ENCODE data around the gene PDE4D. TPM values are rescaled to one million over a fixed set of nuclear protein-coding genes. Genes with fewer than 3 reads are reported as not detected.

Gene PDE4D
- total and polyA plus RNA-seq, 10 of the 15 experiments (the other 5 are each of a cell fraction or from before 2014, with no cell fraction given): 0.87 to 4.1 (median 2.2) TPM

DNA sequence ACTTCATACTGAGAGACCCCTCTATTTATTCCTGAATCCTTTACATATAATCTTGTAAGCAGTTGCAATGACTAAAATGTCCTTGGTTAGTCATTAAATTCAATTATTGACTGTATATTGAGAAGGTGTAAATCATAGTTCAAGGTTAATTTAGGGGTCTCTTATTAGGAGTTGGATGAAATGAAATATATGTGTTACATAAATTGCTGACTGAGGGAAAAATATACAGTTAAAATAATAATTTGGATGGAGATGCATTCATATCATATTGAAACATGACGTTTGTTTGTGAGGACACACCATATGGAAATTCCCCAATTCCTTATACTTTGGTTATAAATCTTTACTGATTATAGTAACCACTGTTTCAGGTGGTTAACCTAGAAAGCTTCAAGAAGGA lies 430.6 kb downstream of the PDE4D start (continued):
- no peak for TF ChIP-seq LARP7 (IDR thresholded peaks at IDR 0.05)
- no peak for TF ChIP-seq SMARCA5 (IDR thresholded peaks at IDR 0.05)
- no peak for TF ChIP-seq MXI1 (IDR thresholded peaks at IDR 0.05; ENCODE audit: low read depth, low read length)

DNA sequence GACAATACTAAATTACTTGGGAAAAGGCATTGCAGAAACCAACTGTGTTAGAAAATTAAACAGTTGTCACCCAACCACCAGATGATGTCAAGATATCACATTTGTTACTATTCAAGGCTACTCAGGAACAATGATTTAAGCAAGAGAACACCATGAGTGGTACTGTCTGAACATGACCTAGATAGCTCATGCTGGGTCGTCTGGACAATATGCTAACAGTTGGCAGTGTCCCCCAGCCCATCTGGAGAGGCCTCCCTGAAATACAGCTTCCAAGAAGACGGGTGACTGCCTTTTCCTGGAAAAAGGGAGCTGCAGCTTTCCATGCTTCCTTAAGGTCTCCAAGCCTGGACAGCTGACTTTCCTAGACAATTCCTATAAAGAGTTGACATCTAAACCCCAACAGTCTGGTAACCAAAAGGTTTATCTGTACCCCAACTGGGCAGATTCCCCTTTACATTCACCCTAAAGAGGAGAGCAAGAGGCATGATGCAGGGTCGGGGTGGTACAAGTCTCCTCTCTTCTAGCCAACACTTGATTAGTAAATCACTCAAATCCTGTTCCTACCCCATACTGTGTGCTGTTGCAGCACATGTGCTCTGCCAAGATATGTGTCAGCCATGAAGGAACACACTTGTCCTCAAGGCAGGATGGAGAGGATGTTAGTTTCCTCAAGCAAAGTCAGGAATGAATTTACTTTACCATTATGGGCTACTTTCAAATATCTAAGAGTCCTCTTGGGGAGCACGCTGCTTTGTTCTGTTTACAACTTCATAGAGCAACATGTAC lies 433.0 kb downstream of the PDE4D start:
- Histone ChIP-seq H3K4me2 (ENCODE audit: control insufficient read depth, insufficient read depth) (no peak overlapping the region), H3K4me1 (ENCODE audit: control insufficient read depth, insufficient read depth, low read length) (no peaks in the 10 kb centered on the region), H3K36me3 (ENCODE audit: control insufficient read depth in 2 of 2, insufficient read depth in 2 of 2, low read length in 1 of 2) (no peaks in the 10 kb centered on the region), H3K9ac (ENCODE audit: control insufficient read depth, insufficient read depth, low read length) (no peak overlapping the region), H3K4me3 (no peak overlapping the region), H3K79me2 (ENCODE audit: control insufficient read depth, insufficient read depth, low read length) (no peaks in the 10 kb centered on the region), H3K9me3 (replicated peaks; ENCODE audit: control insufficient read depth, insufficient read depth, low read length) (no peaks in the 10 kb centered on the region), H3K27me3 (replicated peaks in 1 of 2; ENCODE audit: control insufficient read depth in 2 of 2, insufficient read depth in 2 of 2, low read length in 1 of 2) (no peaks in the 10 kb centered on the region), H4K20me1 (ENCODE audit: control insufficient read depth, insufficient read depth) (no peaks in the 10 kb centered on the region), H2AFZ (ENCODE audit: control insufficient read depth, low read depth, low read length) (no peak overlapping the region), H3K27ac (ENCODE audit: control insufficient read depth, insufficient read depth) (no peak overlapping the region)
- ATAC-seq: no peak
- 10% methylated on average over 4 of the region's 4 CpGs for WGBS (ENCODE audit: insufficient coverage, insufficient replicate concordance, low lambda C conversion rate, missing lambda C conversion rate)
- TF ChIP-seq KAT2A (conservative IDR thresholded peaks at IDR 0.05; ENCODE audit: control insufficient read depth, low read depth, low read length) (no peak), CBX5 (IDR thresholded peaks at IDR 0.05; ENCODE audit: low read depth) (no peak), RAD21 (IDR thresholded peaks at IDR 0.05; ENCODE audit: insufficient read depth, low read depth, low read length) (no peak), ATF7 (IDR thresholded peaks at IDR 0.05; ENCODE audit: low read depth) (no peak), NFYB (IDR thresholded peaks at IDR 0.05; ENCODE audit: insufficient read depth, low read depth, low read length) (no peak), SRF (IDR thresholded peaks at IDR 0.05; ENCODE audit: low read depth in 2 of 2, low read length in 2 of 2) (no peak), MYB (IDR thresholded peaks at IDR 0.05; ENCODE audit: borderline replicate concordance, low read depth, low read length) (no peak), SMAD1 (IDR thresholded peaks at IDR 0.05; ENCODE audit: low read depth, partially characterized antibody) (no peak), RBBP5 (conservative IDR thresholded peaks at IDR 0.05) (no peak), CHD2 (IDR thresholded peaks at IDR 0.05; ENCODE audit: borderline replicate concordance, low read depth, low read length) (no peak), NFIC (IDR thresholded peaks at IDR 0.05; ENCODE audit: low read depth, low read length) (no peak)
- TF ChIP-seq, protein P1, sequence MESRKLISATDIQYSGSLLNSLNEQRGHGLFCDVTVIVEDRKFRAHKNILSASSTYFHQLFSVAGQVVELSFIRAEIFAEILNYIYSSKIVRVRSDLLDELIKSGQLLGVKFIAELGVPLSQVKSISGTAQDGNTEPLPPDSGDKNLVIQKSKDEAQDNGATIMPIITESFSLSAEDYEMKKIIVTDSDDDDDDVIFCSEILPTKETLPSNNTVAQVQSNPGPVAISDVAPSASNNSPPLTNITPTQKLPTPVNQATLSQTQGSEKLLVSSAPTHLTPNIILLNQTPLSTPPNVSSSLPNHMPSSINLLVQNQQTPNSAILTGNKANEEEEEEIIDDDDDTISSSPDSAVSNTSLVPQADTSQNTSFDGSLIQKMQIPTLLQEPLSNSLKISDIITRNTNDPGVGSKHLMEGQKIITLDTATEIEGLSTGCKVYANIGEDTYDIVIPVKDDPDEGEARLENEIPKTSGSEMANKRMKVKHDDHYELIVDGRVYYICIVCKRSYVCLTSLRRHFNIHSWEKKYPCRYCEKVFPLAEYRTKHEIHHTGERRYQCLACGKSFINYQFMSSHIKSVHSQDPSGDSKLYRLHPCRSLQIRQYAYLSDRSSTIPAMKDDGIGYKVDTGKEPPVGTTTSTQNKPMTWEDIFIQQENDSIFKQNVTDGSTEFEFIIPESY (IDR thresholded peaks at IDR 0.05): no peak
- TF ChIP-seq, protein P2, sequence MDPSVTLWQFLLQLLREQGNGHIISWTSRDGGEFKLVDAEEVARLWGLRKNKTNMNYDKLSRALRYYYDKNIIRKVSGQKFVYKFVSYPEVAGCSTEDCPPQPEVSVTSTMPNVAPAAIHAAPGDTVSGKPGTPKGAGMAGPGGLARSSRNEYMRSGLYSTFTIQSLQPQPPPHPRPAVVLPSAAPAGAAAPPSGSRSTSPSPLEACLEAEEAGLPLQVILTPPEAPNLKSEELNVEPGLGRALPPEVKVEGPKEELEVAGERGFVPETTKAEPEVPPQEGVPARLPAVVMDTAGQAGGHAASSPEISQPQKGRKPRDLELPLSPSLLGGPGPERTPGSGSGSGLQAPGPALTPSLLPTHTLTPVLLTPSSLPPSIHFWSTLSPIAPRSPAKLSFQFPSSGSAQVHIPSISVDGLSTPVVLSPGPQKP (IDR thresholded peaks at IDR 0.05; ENCODE audit: low read depth, low read length): no peak
- TF ChIP-seq, protein P3, sequence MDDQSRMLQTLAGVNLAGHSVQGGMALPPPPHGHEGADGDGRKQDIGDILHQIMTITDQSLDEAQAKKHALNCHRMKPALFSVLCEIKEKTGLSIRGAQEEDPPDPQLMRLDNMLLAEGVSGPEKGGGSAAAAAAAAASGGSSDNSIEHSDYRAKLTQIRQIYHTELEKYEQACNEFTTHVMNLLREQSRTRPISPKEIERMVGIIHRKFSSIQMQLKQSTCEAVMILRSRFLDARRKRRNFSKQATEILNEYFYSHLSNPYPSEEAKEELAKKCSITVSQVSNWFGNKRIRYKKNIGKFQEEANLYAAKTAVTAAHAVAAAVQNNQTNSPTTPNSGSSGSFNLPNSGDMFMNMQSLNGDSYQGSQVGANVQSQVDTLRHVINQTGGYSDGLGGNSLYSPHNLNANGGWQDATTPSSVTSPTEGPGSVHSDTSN (IDR thresholded peaks at IDR 0.05; ENCODE audit: insufficient replicate concordance, low read depth, low read length): no peak
- TF ChIP-seq, protein P4, sequence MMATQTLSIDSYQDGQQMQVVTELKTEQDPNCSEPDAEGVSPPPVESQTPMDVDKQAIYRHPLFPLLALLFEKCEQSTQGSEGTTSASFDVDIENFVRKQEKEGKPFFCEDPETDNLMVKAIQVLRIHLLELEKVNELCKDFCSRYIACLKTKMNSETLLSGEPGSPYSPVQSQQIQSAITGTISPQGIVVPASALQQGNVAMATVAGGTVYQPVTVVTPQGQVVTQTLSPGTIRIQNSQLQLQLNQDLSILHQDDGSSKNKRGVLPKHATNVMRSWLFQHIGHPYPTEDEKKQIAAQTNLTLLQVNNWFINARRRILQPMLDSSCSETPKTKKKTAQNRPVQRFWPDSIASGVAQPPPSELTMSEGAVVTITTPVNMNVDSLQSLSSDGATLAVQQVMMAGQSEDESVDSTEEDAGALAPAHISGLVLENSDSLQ (IDR thresholded peaks at IDR 0.05): no peak
- intact Hi-C loops (cut with micrococcal nuclease; ENCODE audit: unreplicated experiment): no loop called here
- ChIA-PET RAD21 (ENCODE audit: unreplicated experiment) (no interaction called here), CTCF (no interaction called here), POLR2A (no interaction called here), SMC1A (ENCODE audit: uncharacterized antibody, unreplicated experiment) (interaction anchor here (2.0 kb wide), 1 partner anchor 13 kb away, joined by 7 read pairs; no protein-coding TSS in a partner anchor)
- DNase-seq (ENCODE audit: low read depth, low spot score): no peak
- in situ Hi-C loops (cut with MboI): no loop called here
- no TSS peak for BruUV-seq (replicated peaks)
- no peak for FAIRE-seq

Measured in GM12878 (cell line).